VCaP (cell line): ENCODE data around the gene MEX3D.

Experiments used
- H3K27ac ChIP-seq: fragments of 450-650 bp; 2 replicates; pipeline ENCODE4 v1.5.1; 2017
- CTCF ChIP-seq: fragments of 450-650 bp; conservative IDR thresholded peaks from 2 replicates; pipeline ENCODE4 v1.5.1; 2017; ENCODE audit warnings: mild to moderate bottlenecking, moderate library complexity

Gene MEX3D

GRCh38 chr19:1576242-1577089 lies 8.3 kb upstream of the MEX3D start:
- TF ChIP-seq CTCF: no peak
- no peak overlapping the region for H3K27ac ChIP-seq

GRCh38 chr19:1575323-1576241 lies 7.5 kb upstream of the MEX3D start:
- no peak for TF ChIP-seq CTCF
- H3K27ac ChIP-seq: no peak overlapping the region

GRCh38 chr19:1574354-1575136 lies 6.4 kb upstream of the MEX3D start:
- TF ChIP-seq CTCF: no peak
- no peak overlapping the region for H3K27ac ChIP-seq

- no peak for TF ChIP-seq CTCF
- H3K27ac ChIP-seq: no peak overlapping the region
Measured at GRCh38 chr19:1572795-1573194, 4.7 kb upstream of the MEX3D start.

GRCh38 chr19:1571358-1571757 lies 3.2 kb upstream of the MEX3D start:
- H3K27ac ChIP-seq: no peak overlapping the region
- TF ChIP-seq CTCF: no peak

- no peak overlapping the region for H3K27ac ChIP-seq
Measured at GRCh38 chr19:1570836-1571235, 2.7 kb upstream of the MEX3D start.

More at GRCh38 chr19:1570836-1571235, 2.7 kb upstream of the MEX3D start:
- TF ChIP-seq CTCF: no peak
